Fibroblast of the aortic adventitia (primary cell): ENCODE results near the gene ALOXE3. TPM values are rescaled to one million over a fixed set of nuclear protein-coding genes. Genes with fewer than 3 reads are reported as not detected.

Experiments
- DNase-seq: peaks from one replicate; pipeline ENCODE4 v3.0.0-alpha.2; 2010; ENCODE audit warnings: low read depth
- H3K4me3 ChIP-seq: 2 replicates; pipeline ENCODE4 v1.5.1; 2011; ENCODE audit warnings: low read depth, mild to moderate bottlenecking, control low read depth, low read length, moderate library complexity
- CTCF ChIP-seq: IDR thresholded peaks from 2 replicates; pipeline ENCODE4 v1.5.1; 2011; ENCODE audit warnings: mild to moderate bottlenecking, low read length, control low read depth, inconsistent platforms; ENCODE audit not compliant: insufficient read depth
- total RNA-seq: library from RNA; depleted of rRNA; stranded (reverse); fragments of >200 nt; gene quantifications from 2 replicates; pipeline ENCODE4 v1.2.3, GENCODE V29; 2012; ENCODE audit warnings: low replicate concordance

Gene ALOXE3
- total RNA-seq, 1 donor: 0.09 TPM

GRCh38 chr17:8073627-8074484, 44.5 kb downstream of the ALOXE3 start:
- peak; percentile 88 for TF ChIP-seq CTCF
- DNase-seq: peak; percentile 55
- no peak overlapping the region for H3K4me3 ChIP-seq

GRCh38 chr17:8072729-8073461, 45.4 kb downstream of the ALOXE3 start:
- no peak for DNase-seq
- H3K4me3 ChIP-seq: no peak overlapping the region

GRCh38 chr17:8072341-8072728, 46.0 kb downstream of the ALOXE3 start:
- H3K4me3 ChIP-seq: no peak overlapping the region
- DNase-seq: no peak
- TF ChIP-seq CTCF: no peak

More at GRCh38 chr17:8072729-8073461, 45.4 kb downstream of the ALOXE3 start:
- TF ChIP-seq CTCF: no peak

GRCh38 chr17:8071496-8071895, 46.8 kb downstream of the ALOXE3 start:
- no peak for TF ChIP-seq CTCF
- H3K4me3 ChIP-seq: no peak overlapping the region
- no peak for DNase-seq

GRCh38 chr17:8069587-8069860, 48.8 kb downstream of the ALOXE3 start:
- no peak for TF ChIP-seq CTCF
- no peak overlapping the region for H3K4me3 ChIP-seq
- no peak for DNase-seq

GRCh38 chr17:8068736-8069586, 49.4 kb downstream of the ALOXE3 start:
- no peak for TF ChIP-seq CTCF
- no peak for DNase-seq
- H3K4me3 ChIP-seq: no peak overlapping the region
